WI38 (cell line): ENCODE measurements around the gene IGSF9B.

ENCODE experiments used
- H3K4me3 ChIP-seq: 2 replicates; pipeline ENCODE4 v1.5.1; 2011; ENCODE audit warnings: low read depth, mild to moderate bottlenecking, control low read depth, low read length
- CTCF ChIP-seq: IDR thresholded peaks from 2 replicates; pipeline ENCODE4 v1.5.1; 2012; ENCODE audit warnings: low read depth, mild to moderate bottlenecking, control low read depth, low read length

IGSF9B gene

DNA sequence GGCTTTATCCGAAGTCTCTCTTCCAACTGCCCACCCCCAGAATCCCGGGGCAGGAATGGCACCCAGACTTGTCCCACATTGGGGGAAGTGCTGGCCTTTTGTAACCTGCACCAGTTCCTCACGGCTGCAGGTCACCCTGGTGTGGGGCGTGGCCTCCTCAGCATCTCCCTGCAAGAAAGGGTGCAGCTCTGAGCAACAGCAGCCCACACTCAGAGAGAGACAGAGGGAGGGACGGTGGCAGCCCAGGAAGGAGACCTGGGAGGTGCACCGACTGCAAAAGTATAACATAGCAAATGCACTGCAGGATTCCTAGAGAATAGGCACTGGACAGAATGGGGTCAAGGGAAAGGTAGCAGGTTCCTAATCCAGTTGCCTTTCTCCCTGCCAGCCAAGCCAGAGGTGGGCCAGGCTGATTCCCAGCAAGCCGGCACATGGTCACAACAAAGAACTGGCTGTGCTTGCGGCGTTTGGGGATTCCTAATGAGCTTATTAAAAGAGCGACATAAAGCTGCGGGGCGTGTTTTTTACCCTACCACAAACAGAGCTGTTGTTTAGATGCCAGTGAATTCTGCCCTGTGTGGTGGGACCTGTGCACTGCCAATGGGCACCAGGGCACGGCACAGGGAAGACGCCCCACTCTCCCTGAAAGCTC lies 18.2 kb upstream of the IGSF9B start:
- H3K4me3 ChIP-seq, result no peak overlapping the region
- no peak for TF ChIP-seq CTCF

DNA sequence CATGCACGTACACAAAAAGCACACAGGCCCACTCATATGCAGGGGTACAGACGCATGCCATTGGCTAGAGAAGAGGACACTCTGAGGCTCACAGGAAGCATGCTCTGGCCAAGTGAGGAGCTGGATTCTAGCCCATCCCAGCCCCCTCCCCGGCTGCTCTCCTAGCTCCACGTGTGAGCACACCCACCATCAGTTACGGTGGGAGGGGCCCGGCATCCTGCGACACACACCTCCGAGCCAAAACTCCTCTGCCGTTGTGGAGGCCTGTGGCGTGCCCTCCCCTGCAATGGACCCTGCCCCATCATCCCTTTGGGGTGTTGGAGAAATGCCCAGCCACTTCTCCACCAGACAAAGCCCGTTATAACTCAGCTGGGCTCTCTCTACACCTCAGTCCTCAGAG lies 15.1 kb upstream of the IGSF9B start:
- no peak for TF ChIP-seq CTCF
- H3K4me3 ChIP-seq, result no peak overlapping the region

- TF ChIP-seq CTCF, result no peak
- H3K4me3 ChIP-seq, result no peak overlapping the region
Measured at GRCh38 chr11:133969112-133969511, 12.3 kb upstream of the IGSF9B start.

DNA sequence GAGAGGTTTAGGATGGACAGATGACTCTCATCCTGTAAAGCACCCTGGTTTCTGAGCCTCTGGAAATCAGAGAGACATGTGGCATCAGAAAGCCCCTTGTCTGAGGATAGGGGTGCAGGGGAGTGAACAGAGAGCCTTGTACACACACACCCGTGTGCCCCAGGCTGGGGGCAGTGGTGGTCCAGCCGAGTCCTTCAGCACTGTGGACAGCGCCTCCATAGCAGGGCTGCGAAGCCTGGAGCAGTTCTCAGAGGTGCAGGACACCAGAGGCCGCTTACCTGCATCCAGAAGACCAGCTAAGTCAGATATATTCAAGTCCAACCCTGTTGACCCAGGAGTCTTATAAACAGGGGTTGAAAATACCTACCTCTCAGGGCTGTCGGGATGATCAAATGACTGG lies 11.5 kb upstream of the IGSF9B start:
- TF ChIP-seq CTCF, result no peak

DNA sequence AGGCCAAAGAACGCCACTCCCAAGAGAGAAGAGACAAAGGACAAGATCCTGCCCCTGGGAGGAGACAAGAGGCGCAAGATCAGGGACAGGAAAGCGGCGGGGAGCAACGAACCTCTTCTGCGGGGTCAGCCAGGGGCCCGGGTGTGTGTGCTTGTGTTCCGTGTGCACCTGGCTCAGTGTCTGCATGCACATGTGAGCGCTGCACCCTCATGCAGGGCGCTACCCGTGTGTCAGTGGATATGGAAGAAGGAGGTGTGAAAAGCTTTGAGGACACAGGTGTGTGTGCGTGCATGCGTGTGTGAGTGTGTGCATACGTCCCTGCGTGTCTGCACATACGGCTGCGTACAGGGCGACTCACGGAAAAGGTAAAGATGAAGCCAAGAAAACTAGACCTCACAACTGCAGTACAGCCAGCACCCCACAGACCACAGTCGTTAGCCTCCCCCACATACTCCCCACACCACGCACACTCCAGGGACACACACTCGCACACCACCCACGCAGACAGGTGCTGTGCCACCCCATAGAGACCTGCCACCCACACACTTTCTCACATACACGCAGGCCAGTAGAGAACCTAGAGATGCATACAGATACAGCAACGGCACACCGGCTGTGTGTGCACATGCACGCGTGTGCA lies 11.0 kb upstream of the IGSF9B start:
- no peak for TF ChIP-seq CTCF
- no peak overlapping the region for H3K4me3 ChIP-seq

More for the DNA sequence above, 11.5 kb upstream of the IGSF9B start:
- no peak overlapping the region for H3K4me3 ChIP-seq

GRCh38 chr11:133966921-133967598 lies 10.3 kb upstream of the IGSF9B start:
- TF ChIP-seq CTCF, result no peak
- no peak overlapping the region for H3K4me3 ChIP-seq

- H3K4me3 ChIP-seq, result no peak overlapping the region
- no peak for TF ChIP-seq CTCF
Measured at GRCh38 chr11:133966172-133966651, 9.4 kb upstream of the IGSF9B start.
